Uterus (tissue), 2 donors: ENCODE data around the gene NR2F1-AS1.

Source experiments
- CTCF ChIP-seq, 4 experiments: fragments of 200-600 bp in 2 of 4; fragments of 450-650 bp in 2 of 4; sonication (generic) in 2 of 4; IDR thresholded peaks; one replicate each; pipeline ENCODE4 v1.5.1; 2016 to 2019; ENCODE audit warnings: antibody characterized with exemption in 4 of 4, mild to moderate bottlenecking in 2 of 4, moderate library complexity in 1 of 4
- POLR2A ChIP-seq, 2 donors: fragments of 450-650 bp; IDR thresholded peaks; one replicate each; pipeline ENCODE4 v1.6.1; 2016; ENCODE audit warnings: antibody characterized with exemption in 2 of 2, mild to moderate bottlenecking in 1 of 2, moderate library complexity in 1 of 2

- TF ChIP-seq CTCF (IDR thresholded peaks at IDR 0.05) (no peak), POLR2A (IDR thresholded peaks at IDR 0.05) (no peak)
Measured at GRCh38 chr5:93406971-93407401, 174.0 kb downstream of the NR2F1-AS1 start.
